Left forelimb (tissue), 1 donor: ENCODE results near the gene SH3GLB1.
"Not testable (repeated sequence)": the region's sequence is repeated elsewhere in the genome, so short reads cannot be mapped to it uniquely, and the experiment has no call there.

Source experiments
- DNase-seq: peaks from one replicate; pipeline ENCODE4 v3.0.0-alpha.2; 2018; ENCODE audit warnings: low spot score

The SH3GLB1 gene

GRCh38 chr1:86704458-86704971, at the start of gene SH3GLB1:
SH3GLB1 (plus strand) TSS chr1:86704576; CDS start chr1:86704900, 324 bp downstream.
- peak; percentile 96 for DNase-seq

GRCh38 chr1:86658381-86658780, 46.0 kb upstream of the SH3GLB1 start:
- DNase-seq = not testable (repeated sequence)

GRCh38 chr1:86666368-86666767, 38.0 kb upstream of the SH3GLB1 start:
- DNase-seq = no peak

GRCh38 chr1:86687595-86687994, 16.8 kb upstream of the SH3GLB1 start:
- no peak for DNase-seq

- DNase-seq = no peak
Observed at GRCh38 chr1:86692641-86693040, 11.7 kb upstream of the SH3GLB1 start.

- no peak for DNase-seq
Observed at GRCh38 chr1:86695400-86695799, 9.0 kb upstream of the SH3GLB1 start.

GRCh38 chr1:86696522-86696921, 7.9 kb upstream of the SH3GLB1 start:
- no peak for DNase-seq

GRCh38 chr1:86699186-86699585, 5.2 kb upstream of the SH3GLB1 start:
- DNase-seq = no peak

- DNase-seq = no peak
Observed at GRCh38 chr1:86701731-86702130, 2.6 kb upstream of the SH3GLB1 start.

GRCh38 chr1:86702954-86703494, 1.4 kb upstream of the SH3GLB1 start:
- DNase-seq = not testable (repeated sequence)

GRCh38 chr1:86703696-86704457, 499 bp upstream of the SH3GLB1 start:
- no peak for DNase-seq

GRCh38 chr1:86704972-86705664, 742 bp downstream of the SH3GLB1 start:
- DNase-seq = peak; percentile 83

- DNase-seq = no peak
Observed at GRCh38 chr1:86705665-86705985, 1.2 kb downstream of the SH3GLB1 start.

GRCh38 chr1:86706018-86706635, 1.8 kb downstream of the SH3GLB1 start:
- DNase-seq = no peak

- DNase-seq = no peak
Observed at GRCh38 chr1:86708920-86709319, 4.5 kb downstream of the SH3GLB1 start.

- no peak for DNase-seq
Observed at GRCh38 chr1:86712088-86712860, 7.9 kb downstream of the SH3GLB1 start.

GRCh38 chr1:86713477-86713876, 9.1 kb downstream of the SH3GLB1 start:
- no peak for DNase-seq

GRCh38 chr1:86714159-86714558, 9.8 kb downstream of the SH3GLB1 start:
- DNase-seq = no peak

GRCh38 chr1:86714561-86715244, 10.3 kb downstream of the SH3GLB1 start:
- no peak for DNase-seq

GRCh38 chr1:86718786-86719185, 14.4 kb downstream of the SH3GLB1 start:
- DNase-seq = no peak

- no peak for DNase-seq
Observed at GRCh38 chr1:86731416-86731815, 27.0 kb downstream of the SH3GLB1 start.
